Keratinocyte (primary cell): ENCODE data around the gene THAP11. TPM values are rescaled to one million over a fixed set of nuclear protein-coding genes. Genes with fewer than 3 reads are reported as not detected.

ENCODE experiments used
- DNase-seq: peaks from one replicate; pipeline ENCODE4 v3.0.0-alpha.2; 2011; ENCODE audit warnings: low read depth, missing footprints, low spot score
- FAIRE-seq: peaks from 2 replicates; lab custom pipeline; 2011; peaks lifted over from hg19 to GRCh38; lab: Jason Lieb, UNC
- H2AFZ ChIP-seq: 2 replicates; pipeline ENCODE4 v1.6.0; 2012; ENCODE audit warnings: low read length, control low read depth, inconsistent platforms; ENCODE audit not compliant: control insufficient read depth
- H3K27ac ChIP-seq: 2 replicates; pipeline ENCODE4 v1.5.1; 2011; ENCODE audit warnings: low read length; ENCODE audit not compliant: control insufficient read depth, insufficient read depth
- H3K27me3 ChIP-seq: 3 replicates; pipeline ENCODE4 v1.6.0; 2011; ENCODE audit warnings: low read length; ENCODE audit not compliant: control insufficient read depth, insufficient read depth; ENCODE audit errors: extremely low read depth
- H3K36me3 ChIP-seq, 2 experiments: 2 replicates in 1 of 2; 3 replicates in 1 of 2; pipeline ENCODE4 v1.5.1; 2011; ENCODE audit warnings: low read length in 2 of 2, mild to moderate bottlenecking in 1 of 2; ENCODE audit not compliant: control insufficient read depth in 2 of 2, insufficient read depth in 2 of 2; ENCODE audit errors: extremely low read depth in 1 of 2
- H3K4me1 ChIP-seq: 3 replicates; pipeline ENCODE4 v1.5.1; 2011; ENCODE audit warnings: low read length; ENCODE audit not compliant: control insufficient read depth, insufficient read depth; ENCODE audit errors: extremely low read depth
- H3K4me2 ChIP-seq: 3 replicates; pipeline ENCODE4 v1.6.0; 2011; ENCODE audit warnings: low read depth, low read length; ENCODE audit not compliant: control insufficient read depth, insufficient read depth; ENCODE audit errors: extremely low read depth
- H3K4me3 ChIP-seq, 3 experiments: fragments of 200-600 bp in 1 of 3; sonication (generic) in 1 of 3; 2 replicates in 2 of 3; 3 replicates in 1 of 3; pipeline ENCODE4 v1.5.1; 2011 to 2016; ENCODE audit warnings: low read length in 3 of 3, mild to moderate bottlenecking in 3 of 3, control low read depth in 2 of 3, inconsistent platforms in 1 of 3, low read depth in 1 of 3, mixed read lengths in 1 of 3, mixed run types in 1 of 3, moderate library complexity in 1 of 3; ENCODE audit not compliant: control insufficient read depth in 2 of 3, insufficient read depth in 2 of 3; ENCODE audit errors: extremely low read depth in 1 of 3
- H3K79me2 ChIP-seq: 2 replicates; pipeline ENCODE4 v1.6.0; 2012; ENCODE audit warnings: low read length; ENCODE audit not compliant: control insufficient read depth, insufficient read depth
- H3K9ac ChIP-seq: 3 replicates; pipeline ENCODE4 v1.6.0; 2011; ENCODE audit warnings: low read length; ENCODE audit not compliant: control insufficient read depth, insufficient read depth; ENCODE audit errors: extremely low read depth
- H3K9me1 ChIP-seq: 3 replicates; pipeline ENCODE4 v1.6.0; 2011; ENCODE audit warnings: low read length; ENCODE audit not compliant: control insufficient read depth, insufficient read depth; ENCODE audit errors: extremely low read depth
- H3K9me3 ChIP-seq: 2 replicates; pipeline ENCODE4 v1.5.1; 2012; ENCODE audit warnings: low read depth, low read length; ENCODE audit not compliant: control insufficient read depth
- H4K20me1 ChIP-seq: 3 replicates; pipeline ENCODE4 v1.6.0; 2011; ENCODE audit warnings: low read length; ENCODE audit not compliant: control insufficient read depth, insufficient read depth; ENCODE audit errors: extremely low read depth
- EZH2 ChIP-seq: IDR thresholded peaks from one replicate; pipeline ENCODE4 v1.6.1; 2012; ENCODE audit warnings: inconsistent platforms, mild to moderate bottlenecking, low read length, moderate library complexity
- dilution Hi-C: fragments of 300-500 bp; cut with MboI; formaldehyde crosslinking; loops from one replicate; pipeline ENCODE4 v1.7.0; 2020; ENCODE audit warnings: low sequenced_read_pairs; ENCODE audit not compliant: extremely low pct_ligation_motif_present
- polyA plus RNA-seq, 5 experiments: library from polyadenylated mRNA; depleted of rRNA in 3 of 5; stranded (reverse) in 3 of 5; stranded (forward) in 1 of 5; unstranded in 1 of 5; fragments of >200 nt; gene quantifications; 1 replicate in 1 of 5; 2 replicates in 3 of 5; 3 replicates in 1 of 5; pipeline versions ENCODE4 v1.2.1 to v1.2.3, GENCODE V29; 2011 to 2012; ENCODE audit warnings: missing spikeins in 2 of 5, low read depth in 1 of 5, low replicate concordance in 1 of 5
- TF ChIP-seq, protein P1 (sequence below), 3 experiments: IDR thresholded peaks in 1 of 3; conservative IDR thresholded peaks in 1 of 3; optimal IDR thresholded peaks in 1 of 3; 2 replicates in 2 of 3; 3 replicates in 1 of 3; pipeline versions ENCODE3 to v1.5.1; 2011; ENCODE audit warnings: low read length in 3 of 3, mild to moderate bottlenecking in 3 of 3, moderate library complexity in 2 of 3, control low read depth in 1 of 3, inconsistent platforms in 1 of 3; ENCODE audit not compliant: insufficient read depth in 2 of 3; ENCODE audit errors: extremely low read depth in 1 of 3

THAP11 gene
- polyA plus RNA-seq, 1 donor (not counting 4 experiments of a cell fraction or from before 2014, with no cell fraction given) = 11.8 TPM

DNA sequence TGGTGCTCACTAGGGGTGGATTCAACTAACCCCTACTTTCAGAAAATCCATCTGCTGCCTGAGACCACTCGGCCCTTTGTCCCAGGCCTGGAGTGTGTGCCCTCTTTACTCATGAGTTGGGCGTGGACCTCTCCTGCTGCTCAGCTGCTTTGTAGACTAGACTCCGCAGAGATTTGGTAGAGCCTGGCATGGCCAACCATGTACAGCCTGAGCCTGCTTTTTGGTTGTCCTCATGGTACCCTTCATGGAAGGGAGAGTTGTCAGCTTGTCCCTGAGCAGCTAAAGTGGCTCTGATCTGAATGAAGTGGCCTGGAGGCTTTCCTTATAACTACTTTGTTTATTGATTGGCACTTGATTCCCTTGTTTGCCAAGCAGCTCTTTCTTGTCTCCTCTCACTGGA is 32.3 kb downstream of the THAP11 start:
- Histone ChIP-seq H3K27ac (no peak overlapping the region), H3K36me3 (peaks cover 40 to 56% of the 10 kb centered on the region in 2 experiments), H3K79me2 (peaks cover 28% of the 10 kb centered on the region), H3K4me2 (peak overlapping the region; percentile 84), H3K9ac (peak overlapping the region; percentile 93), H3K4me3 (peak overlapping the region in 2 of 3 experiments; percentile 71 to 97), H3K9me1 (no peaks in the 10 kb centered on the region), H2AFZ (no peak overlapping the region), H3K4me1 (peaks cover 29% of the 10 kb centered on the region), H3K9me3 (no peaks in the 10 kb centered on the region), H3K27me3 (no peaks in the 10 kb centered on the region), H4K20me1 (peaks cover 4% of the 10 kb centered on the region)
- dilution Hi-C loops = no loop called here
- TF ChIP-seq, protein P1, sequence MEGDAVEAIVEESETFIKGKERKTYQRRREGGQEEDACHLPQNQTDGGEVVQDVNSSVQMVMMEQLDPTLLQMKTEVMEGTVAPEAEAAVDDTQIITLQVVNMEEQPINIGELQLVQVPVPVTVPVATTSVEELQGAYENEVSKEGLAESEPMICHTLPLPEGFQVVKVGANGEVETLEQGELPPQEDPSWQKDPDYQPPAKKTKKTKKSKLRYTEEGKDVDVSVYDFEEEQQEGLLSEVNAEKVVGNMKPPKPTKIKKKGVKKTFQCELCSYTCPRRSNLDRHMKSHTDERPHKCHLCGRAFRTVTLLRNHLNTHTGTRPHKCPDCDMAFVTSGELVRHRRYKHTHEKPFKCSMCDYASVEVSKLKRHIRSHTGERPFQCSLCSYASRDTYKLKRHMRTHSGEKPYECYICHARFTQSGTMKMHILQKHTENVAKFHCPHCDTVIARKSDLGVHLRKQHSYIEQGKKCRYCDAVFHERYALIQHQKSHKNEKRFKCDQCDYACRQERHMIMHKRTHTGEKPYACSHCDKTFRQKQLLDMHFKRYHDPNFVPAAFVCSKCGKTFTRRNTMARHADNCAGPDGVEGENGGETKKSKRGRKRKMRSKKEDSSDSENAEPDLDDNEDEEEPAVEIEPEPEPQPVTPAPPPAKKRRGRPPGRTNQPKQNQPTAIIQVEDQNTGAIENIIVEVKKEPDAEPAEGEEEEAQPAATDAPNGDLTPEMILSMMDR (optimal IDR thresholded peaks at IDR 0.05 in 1 of 3, IDR thresholded peaks at IDR 0.05 in 1 of 3, conservative IDR thresholded peaks at IDR 0.05 in 1 of 3; ENCODE audit: extremely low read depth in 1 of 3, insufficient read depth in 2 of 3, low read length in 3 of 3) = no peak
- no peak for TF ChIP-seq EZH2
- DNase-seq (no peak), FAIRE-seq (no peak)

DNA sequence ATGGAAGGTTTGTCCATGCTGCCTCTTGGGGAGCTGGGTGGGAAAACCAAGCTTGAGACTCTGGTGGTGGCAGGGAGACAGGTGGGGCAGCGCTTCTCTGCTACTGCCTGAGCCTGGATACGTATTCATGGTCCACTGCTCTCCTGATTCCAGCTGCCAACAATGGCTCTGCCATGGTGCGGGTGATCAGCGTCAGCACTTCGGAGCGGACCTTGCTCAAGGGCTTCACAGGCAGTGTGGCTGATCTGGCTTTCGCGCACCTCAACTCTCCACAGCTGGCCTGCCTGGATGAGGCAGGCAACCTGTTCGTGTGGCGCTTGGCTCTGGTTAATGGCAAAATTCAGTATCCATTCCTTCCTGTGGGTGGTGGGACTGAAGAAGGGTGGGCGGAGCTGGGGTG is 34.9 kb downstream of the THAP11 start:
- no peaks in the 10 kb centered on the region for H3K27me3 ChIP-seq
- H3K4me2 ChIP-seq = no peak overlapping the region
- peaks cover 2% of the 10 kb centered on the region for H4K20me1 ChIP-seq
- DNase-seq = no peak
- H2AFZ ChIP-seq = no peak overlapping the region
- no peak overlapping the region for H3K9ac ChIP-seq
- TF ChIP-seq EZH2 = no peak
- TF ChIP-seq, protein P1 (optimal IDR thresholded peaks at IDR 0.05 in 1 of 3, IDR thresholded peaks at IDR 0.05 in 1 of 3, conservative IDR thresholded peaks at IDR 0.05 in 1 of 3; ENCODE audit: extremely low read depth in 1 of 3, insufficient read depth in 2 of 3, low read length in 3 of 3) = no peak
- H3K9me1 ChIP-seq = no peaks in the 10 kb centered on the region
- no peak for FAIRE-seq
- peaks cover 16% of the 10 kb centered on the region for H3K4me1 ChIP-seq
- H3K9me3 ChIP-seq = no peaks in the 10 kb centered on the region
- peaks cover 28% of the 10 kb centered on the region for H3K79me2 ChIP-seq
- H3K4me3 ChIP-seq = no peak overlapping the region
- dilution Hi-C loops = no loop called here
- peaks cover 49 to 55% of the 10 kb centered on the region in 2 experiments for H3K36me3 ChIP-seq
- H3K27ac ChIP-seq = no peak overlapping the region
